Measurements from ENCODE around the gene CBX1. TPM values are rescaled to one million over a fixed set of nuclear protein-coding genes. Genes with fewer than 3 reads are reported as not detected.

Gene CBX1
- total and polyA plus RNA-seq, 5 donors from 2014 or later, result 13.9 to 22.7 (median 16.2) TPM

GRCh38 chr17:48128400-48128799, 27.1 kb upstream of the CBX1 start:
- H3K36me3 ChIP-seq (ENCODE audit: control insufficient read depth, insufficient read depth, low read length), result peaks cover 9% of the 10 kb centered on the region
- H3K27ac Mint-ChIP-seq, result no peak overlapping the region
- H3K4me1 ChIP-seq (ENCODE audit: control insufficient read depth, insufficient read depth, low read length, poor library complexity, severe bottlenecking), result no peaks in the 10 kb centered on the region
- H3K9me3 ChIP-seq (ENCODE audit: control insufficient read depth in 2 of 2, low read length in 2 of 2), result no peaks in the 10 kb centered on the region
- no peaks in the 10 kb centered on the region for H3K27me3 ChIP-seq (ENCODE audit: control insufficient read depth, insufficient read depth, low read length)
- H3K4me1 Mint-ChIP-seq, result peaks cover 3 to 11% (median 5%) of the 10 kb centered on the region in 4 donors
- no peak overlapping the region for H3K27ac ChIP-seq (ENCODE audit: insufficient read depth, low read length, poor library complexity, severe bottlenecking)
- no peaks in the 10 kb centered on the region for H3K27me3 Mint-ChIP-seq
- no peak overlapping the region for H3K4me3 ChIP-seq (ENCODE audit: low read depth, low read length)
- DNase-seq (no peak), ATAC-seq (ENCODE audit: low read depth in 2 of 2) (no peak)
- H3K9me3 Mint-ChIP-seq, result peaks cover 0 to 1% (median 0%) of the 10 kb centered on the region in 7 donors
- H3K36me3 Mint-ChIP-seq, result peaks cover 13% of the 10 kb centered on the region
- H3K4me3 Mint-ChIP-seq, result no peak overlapping the region

- no peak overlapping the region for H3K4me3 Mint-ChIP-seq
- DNase-seq (no peak), ATAC-seq (ENCODE audit: low read depth in 2 of 2) (no peak)
- no peaks in the 10 kb centered on the region for H3K27me3 Mint-ChIP-seq
- peaks cover 0 to 1% (median 0%) of the 10 kb centered on the region in 7 donors for H3K9me3 Mint-ChIP-seq
- Histone ChIP-seq H3K36me3 (ENCODE audit: control insufficient read depth, insufficient read depth, low read length) (peaks cover 7% of the 10 kb centered on the region), H3K27me3 (ENCODE audit: control insufficient read depth, insufficient read depth, low read length) (no peaks in the 10 kb centered on the region), H3K9me3 (ENCODE audit: control insufficient read depth in 2 of 2, low read length in 2 of 2) (no peaks in the 10 kb centered on the region), H3K27ac (ENCODE audit: insufficient read depth, low read length, poor library complexity, severe bottlenecking) (no peak overlapping the region), H3K4me3 (ENCODE audit: low read depth, low read length) (no peak overlapping the region), H3K4me1 (ENCODE audit: control insufficient read depth, insufficient read depth, low read length, poor library complexity, severe bottlenecking) (no peaks in the 10 kb centered on the region)
- peaks cover 3 to 11% (median 5%) of the 10 kb centered on the region in 4 donors for H3K4me1 Mint-ChIP-seq
- peaks cover 12% of the 10 kb centered on the region for H3K36me3 Mint-ChIP-seq
- H3K27ac Mint-ChIP-seq, result no peak overlapping the region
Observed at GRCh38 chr17:48127371-48128051, 26.2 kb upstream of the CBX1 start.

- ATAC-seq (ENCODE audit: low read depth in 2 of 2), result no peak
- no peaks in the 10 kb centered on the region for H3K27me3 Mint-ChIP-seq
- DNase-seq, result no peak
- H3K4me3 Mint-ChIP-seq, result no peak overlapping the region
- peak overlapping the region in 1 of 3 donors; percentile 23 for H3K27ac Mint-ChIP-seq
- Histone ChIP-seq H3K27me3 (ENCODE audit: control insufficient read depth, insufficient read depth, low read length) (no peaks in the 10 kb centered on the region), H3K4me1 (ENCODE audit: control insufficient read depth, insufficient read depth, low read length, poor library complexity, severe bottlenecking) (no peaks in the 10 kb centered on the region), H3K9me3 (ENCODE audit: control insufficient read depth in 2 of 2, low read length in 2 of 2) (no peaks in the 10 kb centered on the region), H3K36me3 (ENCODE audit: control insufficient read depth, insufficient read depth, low read length) (peaks cover 8% of the 10 kb centered on the region), H3K27ac (ENCODE audit: insufficient read depth, low read length, poor library complexity, severe bottlenecking) (no peak overlapping the region), H3K4me3 (ENCODE audit: low read depth, low read length) (no peak overlapping the region)
- H3K9me3 Mint-ChIP-seq, result peaks cover 0 to 1% (median 0%) of the 10 kb centered on the region in 7 donors
- peaks cover 11% of the 10 kb centered on the region for H3K36me3 Mint-ChIP-seq
- H3K4me1 Mint-ChIP-seq, result peaks cover 3 to 10% (median 5%) of the 10 kb centered on the region in 4 donors
Observed at GRCh38 chr17:48126532-48126850, 25.2 kb upstream of the CBX1 start.

GRCh38 chr17:48125829-48126531, 24.7 kb upstream of the CBX1 start:
- Histone ChIP-seq H3K27me3 (ENCODE audit: control insufficient read depth, insufficient read depth, low read length) (no peaks in the 10 kb centered on the region), H3K36me3 (ENCODE audit: control insufficient read depth, insufficient read depth, low read length) (peaks cover 13% of the 10 kb centered on the region), H3K4me1 (ENCODE audit: control insufficient read depth, insufficient read depth, low read length, poor library complexity, severe bottlenecking) (no peaks in the 10 kb centered on the region), H3K27ac (ENCODE audit: insufficient read depth, low read length, poor library complexity, severe bottlenecking) (no peak overlapping the region), H3K9me3 (ENCODE audit: control insufficient read depth in 2 of 2, low read length in 2 of 2) (no peaks in the 10 kb centered on the region), H3K4me3 (ENCODE audit: low read depth, low read length) (no peak overlapping the region)
- H3K9me3 Mint-ChIP-seq, result peaks cover 0 to 1% (median 0%) of the 10 kb centered on the region in 7 donors
- no peaks in the 10 kb centered on the region for H3K27me3 Mint-ChIP-seq
- peak overlapping the region in 2 of 3 donors; percentile 29 to 38 for H3K27ac Mint-ChIP-seq
- DNase-seq (no peak), ATAC-seq (ENCODE audit: low read depth in 2 of 2) (no peak)
- peaks cover 10% of the 10 kb centered on the region for H3K36me3 Mint-ChIP-seq
- peaks cover 0 to 5% (median under 1%) of the 10 kb centered on the region in 4 donors for H3K4me1 Mint-ChIP-seq
- H3K4me3 Mint-ChIP-seq, result no peak overlapping the region

- no peak for DNase-seq
- peaks cover 0 to 5% (median 2%) of the 10 kb centered on the region in 4 donors for H3K4me1 Mint-ChIP-seq
- H3K9me3 ChIP-seq (ENCODE audit: control insufficient read depth in 2 of 2, low read length in 2 of 2), result no peaks in the 10 kb centered on the region
- H3K4me3 ChIP-seq (ENCODE audit: low read depth, low read length), result no peak overlapping the region
- H3K27me3 Mint-ChIP-seq, result no peaks in the 10 kb centered on the region
- no peak overlapping the region for H3K4me3 Mint-ChIP-seq
- no peak overlapping the region for H3K27ac ChIP-seq (ENCODE audit: insufficient read depth, low read length, poor library complexity, severe bottlenecking)
- no peak for ATAC-seq (ENCODE audit: low read depth in 2 of 2)
- H3K36me3 Mint-ChIP-seq, result peaks cover 18% of the 10 kb centered on the region
- H3K36me3 ChIP-seq (ENCODE audit: control insufficient read depth, insufficient read depth, low read length), result peaks cover 23% of the 10 kb centered on the region
- H3K9me3 Mint-ChIP-seq, result peaks cover 0 to 1% (median 0%) of the 10 kb centered on the region in 7 donors
- peak overlapping the region in 2 of 3 donors; percentile 41 to 60 for H3K27ac Mint-ChIP-seq
- no peaks in the 10 kb centered on the region for H3K27me3 ChIP-seq (ENCODE audit: control insufficient read depth, insufficient read depth, low read length)
- no peaks in the 10 kb centered on the region for H3K4me1 ChIP-seq (ENCODE audit: control insufficient read depth, insufficient read depth, low read length, poor library complexity, severe bottlenecking)
Observed at GRCh38 chr17:48123776-48124388, 22.6 kb upstream of the CBX1 start.

- peaks cover 23% of the 10 kb centered on the region for H3K36me3 Mint-ChIP-seq
- no peaks in the 10 kb centered on the region for H3K27me3 Mint-ChIP-seq
- no peak overlapping the region for H3K4me3 ChIP-seq (ENCODE audit: low read depth, low read length)
- peaks cover 0 to 5% (median 2%) of the 10 kb centered on the region in 4 donors for H3K4me1 Mint-ChIP-seq
- H3K27me3 ChIP-seq (ENCODE audit: control insufficient read depth, insufficient read depth, low read length), result no peaks in the 10 kb centered on the region
- H3K9me3 ChIP-seq (ENCODE audit: control insufficient read depth in 2 of 2, low read length in 2 of 2), result no peaks in the 10 kb centered on the region
- H3K27ac ChIP-seq (ENCODE audit: insufficient read depth, low read length, poor library complexity, severe bottlenecking), result no peak overlapping the region
- peak overlapping the region in 2 of 3 donors; percentile 59 to 60 for H3K27ac Mint-ChIP-seq
- H3K36me3 ChIP-seq (ENCODE audit: control insufficient read depth, insufficient read depth, low read length), result peaks cover 30% of the 10 kb centered on the region
- H3K4me3 Mint-ChIP-seq, result peak overlapping the region in 2 of 4 donors; percentile 25 to 39
- H3K9me3 Mint-ChIP-seq, result no peaks in the 10 kb centered on the region
- DNase-seq (no peak), ATAC-seq (ENCODE audit: low read depth in 2 of 2) (no peak)
- H3K4me1 ChIP-seq (ENCODE audit: control insufficient read depth, insufficient read depth, low read length, poor library complexity, severe bottlenecking), result no peaks in the 10 kb centered on the region
Observed at GRCh38 chr17:48123111-48123510, 21.8 kb upstream of the CBX1 start.

GRCh38 chr17:48122665-48123045, 21.4 kb upstream of the CBX1 start:
- Mint-ChIP-seq H3K4me3 (peak overlapping the region in 1 of 4 donors; percentile 25), H3K4me1 (peaks cover 0 to 5% (median 2%) of the 10 kb centered on the region in 4 donors), H3K9me3 (no peaks in the 10 kb centered on the region), H3K27ac (peak overlapping the region in 1 of 3 donors; percentile 71), H3K27me3 (no peaks in the 10 kb centered on the region), H3K36me3 (peaks cover 23% of the 10 kb centered on the region)
- no peaks in the 10 kb centered on the region for H3K9me3 ChIP-seq (ENCODE audit: control insufficient read depth in 2 of 2, low read length in 2 of 2)
- ATAC-seq (ENCODE audit: low read depth in 2 of 2), result no peak
- no peak overlapping the region for H3K4me3 ChIP-seq (ENCODE audit: low read depth, low read length)
- no peak overlapping the region for H3K27ac ChIP-seq (ENCODE audit: insufficient read depth, low read length, poor library complexity, severe bottlenecking)
- H3K36me3 ChIP-seq (ENCODE audit: control insufficient read depth, insufficient read depth, low read length), result peaks cover 33% of the 10 kb centered on the region
- H3K27me3 ChIP-seq (ENCODE audit: control insufficient read depth, insufficient read depth, low read length), result no peaks in the 10 kb centered on the region
- no peak for DNase-seq
- H3K4me1 ChIP-seq (ENCODE audit: control insufficient read depth, insufficient read depth, low read length, poor library complexity, severe bottlenecking), result no peaks in the 10 kb centered on the region

Measured in CD4-positive, CD25-positive, alpha-beta regulatory T cell (primary cell).